Upper lobe of right lung (tissue), 1 donor: Measurements from ENCODE around the gene PRSS53. TPM values are rescaled to one million over a fixed set of nuclear protein-coding genes. Genes with fewer than 3 reads are reported as not detected.

Source experiments
- ATAC-seq: fragments of 200-7000 bp; cut with Tn5 transposase; one replicate; pipeline ENCODE4 v1.9.1; 2020; ENCODE audit warnings: mild to moderate bottlenecking, moderate library complexity
- DNase-seq: peaks from one replicate; pipeline ENCODE4 v3.0.0-alpha.2; 2020
- H3K27ac ChIP-seq: fragments of 200-600 bp; one replicate; pipeline ENCODE4 v1.8.0; 2022
- H3K27me3 ChIP-seq: fragments of 200-600 bp; one replicate; pipeline ENCODE4 v1.8.0; 2022; ENCODE audit warnings: mild to moderate bottlenecking
- H3K36me3 ChIP-seq: fragments of 200-600 bp; one replicate; pipeline ENCODE4 v1.8.0; 2022
- H3K4me1 ChIP-seq: fragments of 200-600 bp; one replicate; pipeline ENCODE4 v1.8.0; 2022
- H3K4me3 ChIP-seq: fragments of 200-600 bp; one replicate; pipeline ENCODE4 v1.8.0; 2022; ENCODE audit warnings: mild to moderate bottlenecking
- H3K9me3 ChIP-seq: fragments of 200-600 bp; one replicate; pipeline ENCODE4 v1.8.0; 2022
- CTCF ChIP-seq: fragments of 200-600 bp; IDR thresholded peaks from one replicate; pipeline ENCODE4 v1.8.0; 2022; ENCODE audit warnings: antibody characterized with exemption
- intact Hi-C: fragments of 100-400 bp; cut with DNase I; formaldehyde crosslinking; loops from one replicate; pipeline ENCODE4 v1.11.0; 2022
- total RNA-seq: library from RNA; stranded (reverse); fragmentation: NEBNext Ultra II Directional; extraction: Animal tissue kit (Norgen Biotek cat#: 25700); gene quantifications from one replicate; pipeline ENCODE4 v1.2.1, GENCODE V29; 2021
- donor health status: DM: no; HTN: yes; CAD: no; lungs with severe emphysema.

Gene PRSS53
- total RNA-seq, 1 donor from 2014 or later = 1.8 TPM

DNA sequence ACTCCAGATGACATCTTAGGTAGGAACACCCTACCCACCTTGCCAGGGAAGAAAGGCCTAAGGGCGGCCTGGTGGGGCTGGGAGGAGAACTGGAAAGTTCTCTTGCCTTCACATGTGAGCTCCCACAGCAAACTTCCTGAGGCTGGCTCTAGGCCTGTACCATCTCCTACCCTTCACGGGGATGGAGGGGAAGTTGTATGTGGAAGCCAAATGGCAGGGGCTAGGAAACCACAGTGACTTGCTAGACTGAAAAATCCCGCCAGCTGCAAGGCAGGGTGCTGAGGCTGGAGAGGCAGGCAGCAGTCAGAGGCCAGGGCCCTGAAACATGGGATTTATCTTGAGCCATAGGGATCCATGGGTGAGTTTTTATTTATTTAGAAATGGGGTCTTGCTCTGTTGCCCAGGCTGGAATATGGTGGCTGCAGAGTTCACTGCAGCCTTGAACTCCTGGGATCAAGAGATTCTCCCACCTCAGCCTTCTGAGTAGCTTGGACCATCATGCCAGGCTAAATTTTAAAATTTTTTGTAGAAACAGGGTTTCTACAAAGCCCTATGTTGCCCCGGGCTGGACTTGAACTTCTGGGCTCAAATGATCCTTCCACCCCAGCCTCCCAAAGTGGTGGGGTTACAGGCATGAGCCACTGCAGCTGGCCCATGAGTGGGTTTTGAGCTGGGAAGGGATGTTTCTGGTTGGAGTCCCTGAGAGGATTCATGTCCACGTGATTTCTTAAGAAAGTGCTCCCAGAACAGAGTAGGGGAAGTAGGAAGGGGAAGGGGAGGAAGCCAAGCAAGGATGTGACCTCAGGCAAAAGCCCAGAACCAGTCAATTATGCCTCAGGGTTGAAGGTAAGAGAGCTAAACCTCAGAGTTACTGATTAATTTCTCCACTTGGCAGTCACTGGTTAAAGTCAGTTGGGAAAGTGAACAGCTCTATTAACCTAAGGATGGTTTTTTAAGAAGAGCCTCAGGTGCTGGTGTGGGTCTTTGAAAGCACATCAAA, 24.7 kb upstream of the PRSS53 start:
- Histone ChIP-seq H3K36me3 (peaks cover 30% of the 10 kb centered on the region), H3K4me1 (peaks cover 20% of the 10 kb centered on the region), H3K9me3 (no peaks in the 10 kb centered on the region), H3K4me3 (no peak overlapping the region), H3K27ac (peak overlapping the region; percentile 31), H3K27me3 (no peaks in the 10 kb centered on the region)
- ATAC-seq (peak; percentile 0), DNase-seq (no peak)
- no peak for TF ChIP-seq CTCF
- intact Hi-C loops = no loop called here

DNA sequence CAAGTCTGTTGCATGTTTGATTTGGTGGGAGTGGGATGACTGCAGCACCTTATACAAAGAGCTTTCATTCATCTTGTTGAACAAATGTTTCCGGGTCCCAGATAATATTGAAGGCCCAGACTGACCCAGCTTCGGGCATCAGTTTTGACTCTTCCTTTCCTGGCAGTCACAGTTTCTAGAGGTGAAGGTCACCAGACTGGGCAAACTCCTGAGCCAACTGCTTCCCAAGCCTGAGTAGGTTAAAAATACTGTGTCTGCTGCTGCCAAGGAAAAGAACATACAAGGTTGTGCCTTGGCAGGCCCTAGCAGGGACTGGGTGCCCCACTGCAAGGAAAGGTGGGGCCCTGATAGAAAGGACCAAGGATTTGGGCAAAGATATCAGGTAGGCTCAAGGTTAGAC, 24.0 kb upstream of the PRSS53 start:
- intact Hi-C loops = no loop called here
- H3K9me3 ChIP-seq = no peaks in the 10 kb centered on the region
- peaks cover 30% of the 10 kb centered on the region for H3K36me3 ChIP-seq
- no peak overlapping the region for H3K4me3 ChIP-seq
- DNase-seq (no peak), ATAC-seq (no peak)
- no peaks in the 10 kb centered on the region for H3K27me3 ChIP-seq
- no peak for TF ChIP-seq CTCF
- H3K4me1 ChIP-seq = peaks cover 22% of the 10 kb centered on the region
- peak overlapping the region; percentile 27 for H3K27ac ChIP-seq

GRCh38 chr16:31111881-31112466, 23.2 kb upstream of the PRSS53 start:
- Histone ChIP-seq H3K27me3 (no peaks in the 10 kb centered on the region), H3K36me3 (peaks cover 30% of the 10 kb centered on the region), H3K9me3 (no peaks in the 10 kb centered on the region), H3K4me3 (no peak overlapping the region), H3K27ac (no peak overlapping the region), H3K4me1 (peaks cover 24% of the 10 kb centered on the region)
- intact Hi-C loops = no loop called here
- no peak for TF ChIP-seq CTCF
- DNase-seq = no peak
- ATAC-seq = no peak

DNA sequence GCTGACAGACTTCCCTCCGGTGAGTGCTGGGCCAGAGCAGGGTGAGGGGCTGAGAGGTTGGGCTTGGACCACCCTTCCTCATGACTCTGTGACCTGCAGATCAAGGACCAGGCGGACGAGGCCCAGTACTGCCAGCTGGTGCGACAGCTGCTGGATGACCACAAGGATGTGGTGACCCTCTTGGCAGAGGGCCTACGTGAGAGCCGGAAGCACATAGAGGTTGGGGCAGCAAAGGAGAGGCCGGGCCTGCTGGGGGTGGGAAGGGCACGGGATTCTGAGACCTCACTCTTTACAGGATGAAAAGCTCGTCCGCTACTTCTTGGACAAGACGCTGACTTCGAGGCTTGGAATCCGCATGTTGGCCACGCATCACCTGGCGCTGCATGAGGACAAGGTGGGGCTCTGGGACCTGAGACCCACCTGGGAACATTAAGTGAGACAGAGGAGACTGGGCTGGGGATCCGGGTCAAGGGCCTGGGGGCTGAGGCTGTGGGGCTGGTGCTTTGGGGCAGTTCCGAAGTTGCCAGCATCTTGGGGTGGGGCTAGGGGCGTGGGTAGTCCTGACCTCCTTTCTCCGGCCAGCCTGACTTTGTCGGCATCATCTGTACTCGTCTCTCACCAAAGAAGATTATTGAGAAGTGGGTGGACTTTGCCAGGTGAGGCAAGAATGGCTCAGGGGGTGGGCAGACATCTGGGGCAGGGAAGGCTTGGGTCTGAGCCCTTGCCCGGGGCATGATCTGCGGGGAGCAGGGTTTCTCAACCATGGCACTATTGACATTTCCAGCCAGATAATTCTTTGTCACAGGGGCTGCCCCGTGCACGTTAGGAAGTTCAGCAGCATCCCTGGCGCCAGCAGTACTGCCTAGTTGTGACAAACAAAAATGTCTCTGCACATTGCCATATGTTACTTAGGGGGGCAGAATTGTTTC, 21.6 kb upstream of the PRSS53 start:
- Histone ChIP-seq H3K27ac (no peak overlapping the region), H3K9me3 (no peaks in the 10 kb centered on the region), H3K4me3 (no peak overlapping the region), H3K36me3 (peaks cover 30% of the 10 kb centered on the region), H3K27me3 (no peaks in the 10 kb centered on the region), H3K4me1 (peaks cover 26% of the 10 kb centered on the region)
- intact Hi-C loops = no loop called here
- ATAC-seq (no peak), DNase-seq (no peak)
- no peak for TF ChIP-seq CTCF

DNA sequence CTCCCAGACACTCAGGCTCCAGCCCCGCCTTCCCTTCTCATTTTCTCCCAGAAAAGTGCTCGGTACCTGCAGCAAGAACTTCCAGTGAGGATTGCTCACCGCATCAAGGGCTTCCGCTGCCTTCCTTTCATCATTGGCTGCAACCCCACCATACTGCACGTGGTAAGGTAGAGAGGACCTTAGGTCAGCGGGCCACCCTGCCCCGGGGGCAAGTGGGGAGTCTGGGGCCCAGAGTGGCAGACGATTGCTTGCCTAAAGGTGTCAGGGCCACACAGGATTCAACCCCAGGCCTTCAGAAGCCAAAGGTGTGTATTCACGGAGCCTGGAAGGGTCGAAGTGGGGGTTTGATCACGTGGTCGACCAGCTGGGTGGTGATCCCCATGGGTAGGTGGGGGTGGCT, 20.9 kb upstream of the PRSS53 start:
- H3K36me3 ChIP-seq = peaks cover 30% of the 10 kb centered on the region
- no peak for TF ChIP-seq CTCF
- no peaks in the 10 kb centered on the region for H3K27me3 ChIP-seq
- no peak overlapping the region for H3K4me3 ChIP-seq
- H3K4me1 ChIP-seq = peaks cover 25% of the 10 kb centered on the region
- no peak for ATAC-seq
- intact Hi-C loops = no loop called here
- no peak for DNase-seq
- no peak overlapping the region for H3K27ac ChIP-seq
- H3K9me3 ChIP-seq = no peaks in the 10 kb centered on the region
